GM18951 (cell line): ENCODE data around the gene SCYL1.

Experiments used
- POLR2A ChIP-seq: IDR thresholded peaks from 4 replicates; pipeline ENCODE4 v1.6.1; 2011; ENCODE audit warnings: mild to moderate bottlenecking; ENCODE audit not compliant: insufficient read length, insufficient read depth; ENCODE audit errors: extremely low read depth
- in situ Hi-C: fragments of 300-500 bp; cut with MboI; formaldehyde crosslinking; loops from one replicate; pipeline ENCODE4 v1.12.0; 2022; ENCODE audit warnings: low sequenced_read_pairs, mixed read lengths, inconsistent platforms; ENCODE audit not compliant: unreplicated experiment

SCYL1 gene

GRCh38 chr11:65552388-65552951, 27.6 kb downstream of the SCYL1 start:
- in situ Hi-C loops: no loop called here
- no peak for TF ChIP-seq POLR2A

- in situ Hi-C loops: no loop called here
These were observed 28.6 kb downstream of the SCYL1 start for GRCh38 chr11:65553301-65554001.

GRCh38 chr11:65554057-65554818, 29.4 kb downstream of the SCYL1 start:
- no peak for TF ChIP-seq POLR2A
- in situ Hi-C loops: no loop called here

More at GRCh38 chr11:65553301-65554001, 28.6 kb downstream of the SCYL1 start:
- no peak for TF ChIP-seq POLR2A

GRCh38 chr11:65554842-65555430, 30.1 kb downstream of the SCYL1 start:
- in situ Hi-C loops: no loop called here
- no peak for TF ChIP-seq POLR2A

- in situ Hi-C loops: no loop called here
- no peak for TF ChIP-seq POLR2A
These were observed 30.9 kb downstream of the SCYL1 start for GRCh38 chr11:65555693-65556231.

GRCh38 chr11:65556470-65557279, 31.8 kb downstream of the SCYL1 start:
- in situ Hi-C loops: no loop called here
- TF ChIP-seq POLR2A: no peak

- no peak for TF ChIP-seq POLR2A
- in situ Hi-C loops: no loop called here
These were observed 32.6 kb downstream of the SCYL1 start for GRCh38 chr11:65557280-65558001.

GRCh38 chr11:65558002-65558929, 33.4 kb downstream of the SCYL1 start, which contains the start of gene LTBP3:
Gene LTBP3 (minus strand): TSS chr11:65558359. CDS start chr11:65557959, 400 bp downstream.
- in situ Hi-C loops: no loop called here
- peak; percentile 26 for TF ChIP-seq POLR2A

GRCh38 chr11:65558930-65559509, 34.1 kb downstream of the SCYL1 start:
- in situ Hi-C loops: no loop called here
- TF ChIP-seq POLR2A: no peak

GRCh38 chr11:65559535-65559934, 34.7 kb downstream of the SCYL1 start:
- TF ChIP-seq POLR2A: no peak
- in situ Hi-C loops: no loop called here
